Effector memory CD8-positive, alpha-beta T cell (primary cell): ENCODE data around the gene IQCH.
"Not testable (repeated sequence)": the region's sequence is repeated elsewhere in the genome, so short reads cannot be mapped to it uniquely, and the experiment has no call there.

ENCODE experiments used
- ATAC-seq: fragments of 150-1000 bp; cut with Tn5 transposase; replicated peaks from 2 replicates; pipeline ENCODE4 v1.10.0; 2021; ENCODE audit warnings: mild to moderate bottlenecking, moderate library complexity
- DNase-seq, 3 experiments: peaks; one replicate each; pipeline ENCODE4 v3.0.0; 2021
- H3K27ac Mint-ChIP-seq, 2 donors: one replicate each; pipeline ENCODE4 v1.8.0; 2022; ENCODE audit warnings: mild to moderate bottlenecking in 2 of 2, mixed read lengths in 2 of 2, moderate library complexity in 2 of 2
- H3K27me3 Mint-ChIP-seq, 2 donors: one replicate each; pipeline ENCODE4 v1.8.0; 2022; ENCODE audit warnings: mixed read lengths in 2 of 2
- H3K36me3 Mint-ChIP-seq: one replicate; pipeline ENCODE4 v1.8.0; 2022; ENCODE audit warnings: mild to moderate bottlenecking, moderate library complexity, mixed read lengths; ENCODE audit not compliant: insufficient read depth
- H3K4me1 Mint-ChIP-seq, 2 donors: one replicate each; pipeline ENCODE4 v1.8.0; 2022; ENCODE audit warnings: low read depth in 2 of 2, mixed read lengths in 2 of 2
- H3K4me3 Mint-ChIP-seq, 2 donors: one replicate each; pipeline ENCODE4 v1.8.0; 2022; ENCODE audit warnings: mild to moderate bottlenecking in 2 of 2, mixed read lengths in 2 of 2, moderate library complexity in 2 of 2
- H3K9me3 Mint-ChIP-seq, 2 donors: one replicate each; pipeline ENCODE4 v1.8.0; 2022; ENCODE audit warnings: mixed read lengths in 2 of 2

Gene IQCH

GRCh38 chr15:67363712-67364111, 109.1 kb downstream of the IQCH start:
- not testable (repeated sequence) for H3K4me1 Mint-ChIP-seq, H3K4me3 Mint-ChIP-seq, DNase-seq, H3K9me3 Mint-ChIP-seq, ATAC-seq, H3K27ac Mint-ChIP-seq, H3K27me3 Mint-ChIP-seq, H3K36me3 Mint-ChIP-seq

- H3K27ac Mint-ChIP-seq, result no peak overlapping the region
- ATAC-seq (no peak), DNase-seq (no peak)
- H3K4me3 Mint-ChIP-seq, result no peak overlapping the region
- no peaks in the 10 kb centered on the region for H3K36me3 Mint-ChIP-seq
- H3K4me1 Mint-ChIP-seq, result no peaks in the 10 kb centered on the region
- H3K9me3 Mint-ChIP-seq, result no peaks in the 10 kb centered on the region
- peaks cover 0 to 20% of the 10 kb centered on the region in 2 donors for H3K27me3 Mint-ChIP-seq
Observed at GRCh38 chr15:67365994-67366393, 111.4 kb downstream of the IQCH start.

GRCh38 chr15:67366904-67367303, 112.3 kb downstream of the IQCH start:
- no peaks in the 10 kb centered on the region for H3K36me3 Mint-ChIP-seq

GRCh38 chr15:67369359-67369998, 114.9 kb downstream of the IQCH start:
- no peak for ATAC-seq
- H3K36me3 Mint-ChIP-seq, result no peaks in the 10 kb centered on the region

More at GRCh38 chr15:67366904-67367303, 112.3 kb downstream of the IQCH start:
- Mint-ChIP-seq H3K9me3 (no peaks in the 10 kb centered on the region), H3K4me1 (no peaks in the 10 kb centered on the region), H3K27ac (no peak overlapping the region), H3K4me3 (no peak overlapping the region), H3K27me3 (peaks cover 5 to 20% of the 10 kb centered on the region in 2 donors)
- DNase-seq, result no peak
- ATAC-seq, result no peak

GRCh38 chr15:67370206-67370954, 115.8 kb downstream of the IQCH start:
- ATAC-seq (no peak), DNase-seq (no peak)
- Mint-ChIP-seq H3K4me3 (no peak overlapping the region), H3K27me3 (peaks cover 11 to 20% of the 10 kb centered on the region in 2 donors), H3K4me1 (no peaks in the 10 kb centered on the region), H3K27ac (no peak overlapping the region), H3K36me3 (peaks cover 4% of the 10 kb centered on the region), H3K9me3 (no peaks in the 10 kb centered on the region)

More at GRCh38 chr15:67369359-67369998, 114.9 kb downstream of the IQCH start:
- Mint-ChIP-seq H3K27ac (no peak overlapping the region), H3K4me3 (no peak overlapping the region), H3K27me3 (peaks cover 11 to 20% of the 10 kb centered on the region in 2 donors), H3K4me1 (no peaks in the 10 kb centered on the region), H3K9me3 (no peaks in the 10 kb centered on the region)
- no peak for DNase-seq

- no peak for DNase-seq
- Mint-ChIP-seq H3K4me3 (no peak overlapping the region), H3K4me1 (no peaks in the 10 kb centered on the region), H3K36me3 (peaks cover 4% of the 10 kb centered on the region), H3K27ac (no peak overlapping the region), H3K9me3 (no peaks in the 10 kb centered on the region), H3K27me3 (peaks cover 13 to 21% of the 10 kb centered on the region in 2 donors)
- ATAC-seq, result no peak
Observed at GRCh38 chr15:67372543-67372942, 118.0 kb downstream of the IQCH start.

GRCh38 chr15:67372986-67373675, 118.5 kb downstream of the IQCH start:
- no peaks in the 10 kb centered on the region for H3K4me1 Mint-ChIP-seq
- H3K4me3 Mint-ChIP-seq, result no peak overlapping the region
- ATAC-seq (no peak), DNase-seq (no peak)
- no peak overlapping the region for H3K27ac Mint-ChIP-seq
- H3K36me3 Mint-ChIP-seq, result peaks cover 4% of the 10 kb centered on the region
- H3K9me3 Mint-ChIP-seq, result no peaks in the 10 kb centered on the region
- peaks cover 19 to 27% of the 10 kb centered on the region in 2 donors for H3K27me3 Mint-ChIP-seq

GRCh38 chr15:67373971-67374370, 119.4 kb downstream of the IQCH start:
- Mint-ChIP-seq H3K4me3 (no peak overlapping the region), H3K4me1 (no peaks in the 10 kb centered on the region), H3K36me3 (peaks cover 4% of the 10 kb centered on the region), H3K27me3 (peaks cover 22 to 27% of the 10 kb centered on the region in 2 donors), H3K9me3 (no peaks in the 10 kb centered on the region), H3K27ac (no peak overlapping the region)
- no peak for DNase-seq
- no peak for ATAC-seq

- ATAC-seq, result no peak
- no peaks in the 10 kb centered on the region for H3K9me3 Mint-ChIP-seq
- peaks cover 11 to 24% of the 10 kb centered on the region in 2 donors for H3K27me3 Mint-ChIP-seq
- no peak overlapping the region for H3K4me3 Mint-ChIP-seq
- peaks cover 4% of the 10 kb centered on the region for H3K36me3 Mint-ChIP-seq
- DNase-seq, result no peak
- no peaks in the 10 kb centered on the region for H3K4me1 Mint-ChIP-seq
- H3K27ac Mint-ChIP-seq, result no peak overlapping the region
Observed at GRCh38 chr15:67379530-67379929, 124.9 kb downstream of the IQCH start.

- H3K4me1 Mint-ChIP-seq, result no peaks in the 10 kb centered on the region
Observed at GRCh38 chr15:67380921-67381320, 126.3 kb downstream of the IQCH start.

GRCh38 chr15:67381416-67382045, 126.9 kb downstream of the IQCH start:
- H3K4me3 Mint-ChIP-seq, result no peak overlapping the region
- peaks cover 17 to 24% of the 10 kb centered on the region in 2 donors for H3K27me3 Mint-ChIP-seq
- no peaks in the 10 kb centered on the region for H3K4me1 Mint-ChIP-seq
- no peak for DNase-seq
- no peaks in the 10 kb centered on the region for H3K9me3 Mint-ChIP-seq
- ATAC-seq, result no peak
- no peak overlapping the region for H3K27ac Mint-ChIP-seq
- H3K36me3 Mint-ChIP-seq, result no peaks in the 10 kb centered on the region

More at GRCh38 chr15:67380921-67381320, 126.3 kb downstream of the IQCH start:
- Mint-ChIP-seq H3K27ac (no peak overlapping the region), H3K4me3 (no peak overlapping the region), H3K27me3 (peaks cover 17 to 24% of the 10 kb centered on the region in 2 donors), H3K36me3 (no peaks in the 10 kb centered on the region), H3K9me3 (no peaks in the 10 kb centered on the region)
- DNase-seq (no peak), ATAC-seq (no peak)

GRCh38 chr15:67382723-67383122, 128.1 kb downstream of the IQCH start:
- no peak overlapping the region for H3K4me3 Mint-ChIP-seq
- H3K27ac Mint-ChIP-seq, result no peak overlapping the region
- ATAC-seq (no peak), DNase-seq (no peak)
- no peaks in the 10 kb centered on the region for H3K4me1 Mint-ChIP-seq
- H3K27me3 Mint-ChIP-seq, result peaks cover 18 to 20% of the 10 kb centered on the region in 2 donors
- no peaks in the 10 kb centered on the region for H3K9me3 Mint-ChIP-seq
- H3K36me3 Mint-ChIP-seq, result no peaks in the 10 kb centered on the region

GRCh38 chr15:67383899-67384298, 129.3 kb downstream of the IQCH start:
- no peak for ATAC-seq
- DNase-seq, result no peak
- H3K9me3 Mint-ChIP-seq, result no peaks in the 10 kb centered on the region
- no peak overlapping the region for H3K27ac Mint-ChIP-seq
- H3K4me1 Mint-ChIP-seq, result no peaks in the 10 kb centered on the region
- no peaks in the 10 kb centered on the region for H3K36me3 Mint-ChIP-seq
- no peak overlapping the region for H3K4me3 Mint-ChIP-seq
- peaks cover 10 to 15% of the 10 kb centered on the region in 2 donors for H3K27me3 Mint-ChIP-seq
